GM19193 (cell line): ENCODE results near the gene KAT6B.

ENCODE experiments used
- POLR2A ChIP-seq: IDR thresholded peaks from 4 replicates; pipeline ENCODE4 v1.6.1; 2011; ENCODE audit not compliant: insufficient read depth, insufficient read length; ENCODE audit errors: extremely low read depth

KAT6B gene

DNA sequence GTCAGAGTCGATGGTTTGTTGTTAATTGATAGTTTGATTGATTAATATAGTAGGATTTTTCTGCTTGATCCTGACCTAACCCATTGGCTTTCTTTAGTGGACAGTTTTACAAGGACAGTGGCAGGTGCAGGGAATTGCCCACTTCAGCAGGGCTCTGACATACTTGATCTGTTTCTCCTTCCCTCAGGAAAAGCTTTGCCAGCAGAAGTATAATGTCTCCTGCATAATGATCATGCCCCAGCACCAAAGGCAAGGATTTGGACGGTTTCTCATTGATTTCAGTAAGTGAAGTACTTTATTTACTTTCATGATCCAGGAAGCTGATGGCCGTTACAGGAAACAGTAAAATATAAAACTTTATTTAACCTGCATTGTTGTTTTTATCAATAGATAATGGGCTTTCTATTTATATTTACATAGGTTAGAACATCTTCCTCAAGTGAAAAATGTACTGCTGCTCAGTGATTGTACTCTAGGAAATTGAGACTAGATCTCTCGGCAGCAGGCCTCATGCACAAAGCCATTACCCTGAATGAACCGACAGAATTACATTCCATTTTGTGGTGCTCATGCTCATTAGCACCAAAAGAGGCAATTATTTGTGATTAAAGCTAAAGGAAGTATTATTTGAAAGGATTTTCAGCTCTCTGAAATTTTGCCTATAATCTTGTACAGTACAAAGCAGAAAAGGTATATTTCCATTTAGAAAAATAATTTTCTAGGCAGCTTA, 162.6 kb downstream of the KAT6B start:
- TF ChIP-seq POLR2A: no peak

DNA sequence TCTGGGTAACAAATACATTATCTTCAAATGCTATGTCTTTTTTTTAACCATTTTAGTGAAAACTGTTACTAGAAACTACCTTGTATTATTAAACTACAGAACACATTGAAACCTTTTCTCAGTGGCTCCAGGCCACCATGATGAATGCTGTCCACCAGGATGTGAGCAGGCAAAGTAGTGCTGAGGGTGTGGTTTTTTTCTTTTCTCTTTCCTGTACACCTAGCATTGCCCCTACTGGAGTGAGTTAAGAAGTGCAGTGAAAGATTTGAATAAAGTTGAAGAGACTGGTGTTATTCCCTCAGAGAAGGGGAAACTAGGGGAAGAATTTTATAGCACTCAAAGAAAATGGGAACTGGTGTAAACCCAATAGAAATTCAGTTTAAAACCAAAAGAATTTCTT, 165.0 kb downstream of the KAT6B start:
- TF ChIP-seq POLR2A: no peak

DNA sequence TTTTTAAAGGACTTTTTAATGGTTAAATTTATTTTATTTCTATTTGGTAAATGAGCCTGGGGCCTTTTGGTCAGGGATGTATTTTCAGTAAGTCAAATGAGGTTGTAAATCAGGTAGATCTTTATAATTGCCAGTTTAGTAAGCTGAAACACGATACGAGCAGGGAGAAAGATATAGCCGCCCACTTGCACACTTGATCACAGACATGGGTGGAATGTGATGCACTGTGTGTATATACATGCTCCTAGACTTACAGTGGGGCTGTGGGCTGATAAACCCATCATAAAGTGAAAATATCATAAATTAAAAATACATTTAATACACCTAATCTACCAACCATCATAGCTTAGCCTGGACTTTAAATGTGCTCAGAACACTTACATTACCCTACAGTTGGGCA, 165.7 kb downstream of the KAT6B start:
- TF ChIP-seq POLR2A: no peak

DNA sequence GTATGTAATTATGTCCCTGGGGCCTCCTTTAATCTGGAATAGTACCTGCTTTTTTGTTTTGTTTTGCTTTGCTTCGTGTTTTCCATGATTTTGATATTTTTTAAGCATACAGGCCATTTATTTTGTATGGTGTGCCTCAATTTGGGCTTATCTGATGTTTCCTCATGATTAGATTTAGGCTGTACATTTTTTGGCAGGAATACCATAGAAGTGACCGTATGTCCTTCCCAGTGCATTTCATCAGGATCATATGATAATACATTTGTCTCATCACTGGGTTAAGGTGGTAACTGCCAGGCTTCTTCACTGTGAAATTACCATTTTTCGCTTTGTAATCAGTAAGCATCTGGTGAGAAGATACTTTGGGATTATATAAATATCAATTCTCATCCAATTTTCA, 167.2 kb downstream of the KAT6B start:
- TF ChIP-seq POLR2A: no peak

DNA sequence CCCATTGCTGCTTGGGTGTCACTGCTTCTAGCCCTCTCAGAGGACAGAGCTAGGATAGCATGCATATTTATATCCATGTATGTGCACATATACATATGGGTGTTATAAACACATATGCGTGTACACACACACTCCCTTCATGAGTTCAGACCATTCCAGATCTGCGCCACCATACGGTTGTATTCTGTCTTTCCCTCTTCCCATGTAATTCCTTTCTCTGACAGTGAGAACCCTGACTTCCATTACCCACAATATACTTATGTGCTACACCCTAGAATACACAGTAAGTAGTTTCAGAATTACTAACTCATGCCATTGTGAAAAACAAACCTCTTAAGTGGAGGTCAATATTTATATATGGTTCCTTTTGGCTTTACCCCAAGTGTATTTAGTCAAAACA, 168.5 kb downstream of the KAT6B start:
- TF ChIP-seq POLR2A: no peak

DNA sequence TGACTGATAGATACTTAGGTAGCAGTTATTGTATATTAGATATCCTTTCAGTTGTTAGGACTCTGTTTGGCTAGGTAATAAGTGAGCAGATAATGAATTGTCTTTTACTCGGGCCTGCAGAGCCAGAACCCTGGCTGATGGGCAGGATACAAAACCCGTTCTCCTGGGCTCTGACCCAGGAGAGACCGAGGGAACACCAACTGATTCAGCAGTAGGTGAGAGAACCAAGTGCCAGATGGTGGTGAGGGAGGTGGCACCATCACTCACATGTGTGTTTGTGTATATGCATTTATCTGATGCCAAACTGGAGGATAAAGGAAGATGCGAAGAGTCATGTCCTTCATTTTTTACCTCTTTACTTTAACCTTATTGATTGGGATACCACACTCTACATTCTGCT, 169.4 kb downstream of the KAT6B start:
- no peak for TF ChIP-seq POLR2A

DNA sequence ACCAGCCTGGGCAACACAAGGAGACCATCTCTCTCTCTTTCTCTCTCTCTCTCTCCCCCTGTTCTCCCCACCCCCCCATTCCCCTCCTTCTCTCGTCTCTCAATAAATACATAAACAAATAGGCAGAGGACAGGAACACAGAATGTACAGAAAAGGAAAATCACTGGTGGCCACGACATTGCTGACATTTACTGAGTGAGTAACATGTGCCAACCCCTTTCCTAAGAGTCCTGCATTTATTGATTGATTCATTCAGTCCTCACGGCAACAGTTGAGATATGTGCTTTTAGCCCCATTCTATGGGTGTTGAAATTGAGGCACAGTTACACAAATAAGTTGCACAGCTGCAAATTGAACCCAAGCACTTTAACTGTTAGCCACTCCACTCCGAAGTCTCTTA, 170.8 kb downstream of the KAT6B start:
- no peak for TF ChIP-seq POLR2A

DNA sequence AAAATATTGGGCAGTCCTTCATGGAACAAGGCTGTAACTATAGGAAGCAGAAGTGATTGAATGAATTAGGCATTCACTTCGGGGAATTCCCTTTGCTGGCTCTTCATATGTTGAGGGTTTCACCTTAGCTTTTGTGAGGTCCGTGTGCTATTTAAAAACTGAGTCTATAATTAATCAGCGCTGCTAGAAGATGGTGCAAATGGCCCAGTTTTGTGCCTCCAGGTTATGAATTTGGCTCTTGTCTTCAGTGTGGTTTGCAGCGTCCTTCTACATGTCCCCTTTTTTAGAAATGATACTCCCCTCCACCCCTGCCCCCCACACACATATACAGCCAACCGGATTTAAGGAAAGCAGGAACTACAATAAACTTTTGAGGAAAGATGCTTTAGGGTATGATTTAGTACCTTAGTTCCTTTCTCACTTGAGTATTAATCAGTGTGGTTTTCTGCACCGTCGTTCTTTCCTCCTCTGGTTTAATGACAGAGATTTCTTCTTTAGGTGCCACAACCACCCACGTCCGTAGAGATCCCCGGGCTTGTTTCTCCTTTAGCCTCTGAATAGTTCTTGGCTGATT, 174.4 kb downstream of the KAT6B start:
- TF ChIP-seq POLR2A: no peak

DNA sequence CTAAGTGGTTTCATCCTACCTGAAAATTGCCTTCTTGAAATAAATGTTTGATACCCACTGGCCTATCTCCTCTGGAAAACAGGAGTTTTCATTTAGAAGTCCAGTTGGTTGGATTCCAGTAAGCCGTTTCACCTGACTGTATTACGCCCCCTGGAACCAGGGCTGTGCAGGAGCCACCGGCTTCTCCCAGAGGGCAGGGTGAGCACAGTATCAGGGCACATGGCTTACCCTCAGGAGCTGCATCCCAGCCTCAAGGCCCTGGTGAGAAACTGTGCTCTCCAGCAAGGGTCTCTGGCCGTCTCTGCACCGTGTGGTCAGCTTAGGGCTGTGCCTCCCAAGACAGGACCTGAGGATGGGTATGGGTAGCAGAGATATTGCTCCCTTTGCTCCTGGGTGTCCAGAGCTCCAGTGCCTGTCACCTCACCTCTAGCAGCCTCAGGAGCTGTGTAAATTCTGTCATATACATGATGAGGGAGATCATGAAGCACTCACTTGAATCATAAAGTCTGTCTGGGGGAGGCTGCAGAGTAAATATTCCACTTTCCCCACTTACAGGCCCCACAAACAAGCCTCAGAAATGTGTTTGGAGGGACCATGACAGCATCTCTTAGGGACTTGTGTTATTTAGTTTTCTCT, 175.4 kb downstream of the KAT6B start:
- TF ChIP-seq POLR2A: no peak

DNA sequence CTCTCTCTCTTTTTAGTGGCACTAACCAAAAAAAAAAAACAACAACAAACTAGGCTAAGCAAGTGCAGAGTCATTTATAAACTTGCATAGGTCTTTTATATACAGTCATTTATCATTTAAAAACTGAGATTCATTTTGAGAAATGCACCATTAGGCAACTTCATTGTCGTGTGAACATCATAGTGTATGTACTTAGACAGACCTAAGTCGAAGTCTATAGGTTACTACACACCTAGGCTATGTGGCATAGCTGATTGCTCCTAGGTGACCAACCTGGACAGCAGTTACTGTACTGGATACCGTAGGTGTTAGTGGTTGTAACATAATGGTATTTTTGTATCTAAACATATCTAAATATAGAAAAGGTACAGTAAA, 175.9 kb downstream of the KAT6B start:
- no peak for TF ChIP-seq POLR2A

DNA sequence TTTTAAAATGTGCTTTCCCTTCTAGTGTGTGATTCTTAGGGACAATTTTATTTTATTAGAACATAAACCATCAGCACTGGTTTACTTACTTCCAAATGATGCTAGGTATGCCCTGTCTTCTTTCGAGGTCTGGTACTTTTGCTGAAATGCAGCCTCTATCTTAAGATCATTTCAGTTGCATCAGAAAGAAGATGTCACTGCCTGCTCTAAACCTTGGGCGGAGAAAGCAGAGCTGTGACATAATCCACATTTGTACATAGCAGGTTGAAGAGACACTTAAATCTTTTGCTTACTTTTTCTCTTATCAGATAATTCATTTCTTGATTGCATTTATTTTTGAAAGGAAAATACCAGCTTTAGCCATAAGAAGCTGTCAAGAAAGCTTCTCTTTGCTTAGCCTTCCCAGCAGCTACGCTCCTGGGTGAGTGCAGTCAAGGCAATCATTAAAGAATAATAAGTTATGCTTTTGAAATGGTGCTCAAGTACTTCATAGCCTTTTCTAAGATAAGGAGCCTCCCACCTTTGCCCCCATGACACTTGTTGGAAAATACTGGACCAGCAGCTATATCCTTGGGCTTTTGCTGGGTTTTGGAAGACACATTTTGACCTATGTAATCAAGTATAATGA, 176.7 kb downstream of the KAT6B start:
- no peak for TF ChIP-seq POLR2A

DNA sequence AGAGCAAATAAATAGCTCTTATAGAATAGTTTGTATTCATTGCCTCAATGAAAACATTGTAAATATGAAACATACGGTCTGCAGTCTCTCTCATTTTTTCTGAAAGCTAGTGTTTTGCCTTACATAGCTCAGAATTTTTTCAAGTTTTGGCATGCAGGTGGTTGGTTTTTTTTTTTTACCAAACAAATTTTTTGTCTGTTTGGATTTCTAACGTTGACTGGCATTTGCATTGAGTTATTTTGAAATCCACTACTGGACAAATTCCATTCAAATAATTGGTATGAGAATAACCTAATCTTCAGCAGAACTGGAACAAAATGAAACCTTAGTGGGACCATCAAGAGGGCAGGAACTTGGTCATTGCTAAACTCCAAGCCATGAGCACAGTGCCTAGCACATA, 177.5 kb downstream of the KAT6B start:
- no peak for TF ChIP-seq POLR2A

DNA sequence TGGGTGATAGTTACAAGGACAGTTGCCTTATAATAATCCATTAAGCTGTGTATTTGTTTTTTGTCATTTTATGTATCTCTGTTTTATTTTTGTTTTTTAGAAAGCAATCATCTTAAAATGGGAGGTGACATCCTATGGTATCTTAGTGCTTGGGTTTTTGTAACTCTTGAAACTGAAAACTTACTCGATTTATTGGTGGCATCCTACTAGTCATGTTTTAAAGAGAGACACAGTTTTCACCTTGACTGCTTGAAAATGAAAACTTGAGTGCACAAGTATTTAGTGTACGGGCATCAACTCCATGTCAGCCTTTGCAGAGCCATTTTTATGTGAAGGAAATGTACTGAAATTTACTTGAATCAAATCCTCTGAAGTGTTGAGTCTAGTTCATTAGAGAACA, 181.2 kb downstream of the KAT6B start:
- TF ChIP-seq POLR2A: no peak

DNA sequence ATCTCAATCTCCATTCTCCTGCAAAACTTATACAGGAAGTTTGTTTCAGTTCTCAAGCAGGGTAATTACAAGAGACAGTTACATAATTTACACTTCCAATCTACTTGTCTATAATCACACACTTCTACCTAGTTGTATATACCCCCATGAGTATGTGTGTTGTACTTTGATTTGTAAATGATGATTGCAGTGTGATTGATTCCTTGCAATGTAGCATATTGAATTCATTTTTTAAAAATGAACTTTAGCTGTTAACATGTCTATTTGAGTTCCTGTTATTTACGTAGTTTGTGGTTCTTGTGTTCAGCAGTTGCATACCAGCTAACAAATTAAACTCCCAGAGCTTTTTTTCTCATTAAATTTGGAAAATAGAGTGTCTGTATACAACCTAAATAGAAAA, 182.6 kb downstream of the KAT6B start:
- no peak for TF ChIP-seq POLR2A

DNA sequence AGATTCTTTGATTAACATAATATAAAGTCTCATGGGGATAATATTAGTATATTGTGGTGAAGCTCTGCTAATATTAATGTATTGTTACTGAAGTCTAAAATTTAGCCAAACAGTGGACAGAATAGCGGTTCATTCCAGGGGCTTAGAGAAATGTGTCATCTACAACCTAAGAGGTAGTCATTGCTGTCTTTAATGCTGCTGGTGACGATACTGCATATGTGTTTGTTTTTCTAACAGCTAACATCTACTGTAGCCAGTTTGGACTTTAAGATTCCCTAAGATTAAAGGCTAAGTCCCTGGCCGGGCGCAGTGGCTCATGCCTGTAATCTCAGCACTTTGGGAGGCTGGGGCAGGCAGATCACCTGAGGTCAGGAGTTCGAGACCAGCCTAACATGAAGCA, 183.0 kb downstream of the KAT6B start:
- no peak for TF ChIP-seq POLR2A

DNA sequence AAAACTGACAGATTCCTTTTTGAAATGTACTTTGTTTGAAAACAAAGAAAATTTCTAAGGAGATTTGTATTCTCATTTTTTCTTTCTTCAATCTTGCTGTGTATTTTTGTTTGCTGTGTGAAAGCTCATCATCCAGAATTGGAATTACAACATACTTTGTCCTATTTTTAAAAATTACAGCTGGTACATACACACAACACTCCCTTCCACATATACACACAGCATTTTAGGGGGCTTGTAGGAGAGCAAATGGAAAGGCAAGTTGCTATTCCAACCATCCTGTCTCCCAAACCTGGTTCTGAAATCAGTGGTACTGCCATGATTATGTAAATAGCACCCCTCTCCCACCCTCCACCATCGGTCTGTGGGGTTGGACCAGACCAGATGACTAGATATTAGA, 184.0 kb downstream of the KAT6B start:
- no peak for TF ChIP-seq POLR2A

DNA sequence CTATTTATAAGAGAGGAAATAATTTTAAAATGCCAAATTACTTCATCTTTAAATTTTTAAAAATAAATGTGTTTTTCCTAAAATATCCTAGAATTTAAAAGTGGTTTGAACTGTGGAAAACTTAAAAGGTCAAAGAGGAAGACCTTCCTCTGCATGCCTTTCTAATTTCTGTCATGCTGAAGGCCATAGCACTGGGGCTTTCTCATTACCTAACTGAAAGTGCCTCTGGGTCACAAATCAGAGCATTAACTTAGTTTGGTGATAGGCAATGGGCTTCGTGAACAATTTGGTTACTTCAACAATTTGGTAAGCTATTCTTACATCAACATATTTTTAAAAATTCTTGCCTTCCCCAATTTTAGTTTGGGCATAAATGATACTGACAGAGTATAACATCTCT, 184.8 kb downstream of the KAT6B start:
- no peak for TF ChIP-seq POLR2A

DNA sequence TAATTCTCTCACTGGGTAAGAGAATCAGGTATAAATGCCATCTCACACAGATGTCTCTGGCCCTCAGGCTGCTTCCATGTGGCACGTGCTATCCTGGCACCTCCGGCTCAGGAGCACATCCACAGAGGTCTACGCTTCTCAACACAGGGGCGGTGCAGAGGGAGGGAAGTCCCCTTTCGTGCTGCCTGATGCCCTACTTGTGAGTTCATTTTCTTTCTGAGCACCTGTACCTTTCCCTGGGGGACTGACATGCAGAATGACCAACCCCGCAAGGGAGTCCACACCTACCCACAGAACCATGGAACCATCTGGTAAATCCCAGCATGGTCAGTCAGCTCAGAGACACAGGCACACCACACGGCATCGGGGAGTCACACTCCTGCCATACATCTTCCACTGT, 186.1 kb downstream of the KAT6B start:
- TF ChIP-seq POLR2A: no peak
